GM19238 (cell line): ENCODE measurements around the gene WDR83.
"Not testable (repeated sequence)": the region's sequence is repeated elsewhere in the genome, so short reads cannot be mapped to it uniquely, and the experiment has no call there.

ENCODE experiments used
- DNase-seq: peaks from one replicate; pipeline ENCODE4 v3.0.0; 2011; ENCODE audit warnings: low spot score; ENCODE audit not compliant: insufficient read length

Gene WDR83

GRCh38 chr19:12655546-12655945 lies 11.1 kb upstream of the WDR83 start:
- DNase-seq: no peak

GRCh38 chr19:12656899-12657571 lies 9.6 kb upstream of the WDR83 start:
- DNase-seq: no peak

- no peak for DNase-seq
Observed at GRCh38 chr19:12657966-12658365, 8.6 kb upstream of the WDR83 start.

- DNase-seq: no peak
Observed at GRCh38 chr19:12660980-12661379, 5.6 kb upstream of the WDR83 start.

- DNase-seq: no peak
Observed at GRCh38 chr19:12664406-12665280, 2.0 kb upstream of the WDR83 start.

- DNase-seq: peak; percentile 75
Observed at GRCh38 chr19:12665281-12665573, 1.4 kb upstream of the WDR83 start.

- no peak for DNase-seq
Observed at GRCh38 chr19:12665671-12666264, 839 bp upstream of the WDR83 start.

GRCh38 chr19:12667731-12668302 lies 1.2 kb downstream of the WDR83 start:
- no peak for DNase-seq

GRCh38 chr19:12668346-12668745 lies 1.7 kb downstream of the WDR83 start:
- DNase-seq: no peak

GRCh38 chr19:12668932-12669269 lies 2.3 kb downstream of the WDR83 start:
- no peak for DNase-seq

- no peak for DNase-seq
Observed at GRCh38 chr19:12669270-12670158, 2.9 kb downstream of the WDR83 start.

- DNase-seq: no peak
Observed at GRCh38 chr19:12670159-12670928, 3.7 kb downstream of the WDR83 start.

- DNase-seq: no peak
Observed at GRCh38 chr19:12672744-12673143, 6.1 kb downstream of the WDR83 start.

GRCh38 chr19:12675399-12675798 lies 8.8 kb downstream of the WDR83 start:
- no peak for DNase-seq

GRCh38 chr19:12675940-12676339 lies 9.3 kb downstream of the WDR83 start:
- no peak for DNase-seq

- peak; percentile 72 for DNase-seq
Observed at GRCh38 chr19:12676384-12676792, 9.8 kb downstream of the WDR83 start.

GRCh38 chr19:12676928-12677327 lies 10.3 kb downstream of the WDR83 start:
- DNase-seq: no peak

- not testable (repeated sequence) for DNase-seq
Observed at GRCh38 chr19:12678039-12678438, 11.4 kb downstream of the WDR83 start.

- no peak for DNase-seq
Observed at GRCh38 chr19:12680034-12680433, 13.4 kb downstream of the WDR83 start.
